T-helper 2 cell treated with Interferon-gamma antibody and Interleukin-4, amounts not matched to agents 5 μg/mL and 100 μg/mL, for 36 hours (primary cell): ENCODE results near the gene CCDC127.
"Not testable (repeated sequence)": the region's sequence is repeated elsewhere in the genome, so short reads cannot be mapped to it uniquely, and the experiment has no call there.

Experiments
- DNase-seq: peaks from one replicate; pipeline ENCODE4 v3.0.0; 2021; ENCODE audit warnings: low spot score
- H3K27ac Mint-ChIP-seq: one replicate; pipeline ENCODE4 v1.8.0; 2021; ENCODE audit warnings: mild to moderate bottlenecking, mixed read lengths
- H3K27me3 Mint-ChIP-seq: one replicate; pipeline ENCODE4 v1.8.0; 2021; ENCODE audit warnings: low read depth, mixed read lengths
- H3K36me3 Mint-ChIP-seq: one replicate; pipeline ENCODE4 v1.8.0; 2021; ENCODE audit warnings: low read depth, mixed read lengths
- H3K4me1 Mint-ChIP-seq: one replicate; pipeline ENCODE4 v1.8.0; 2021; ENCODE audit warnings: low read depth, mixed read lengths
- H3K4me3 Mint-ChIP-seq: one replicate; pipeline ENCODE4 v1.8.0; 2022; ENCODE audit warnings: mild to moderate bottlenecking, moderate library complexity, mixed read lengths
- H3K9me3 Mint-ChIP-seq: one replicate; pipeline ENCODE4 v1.8.0; 2021; ENCODE audit warnings: mixed read lengths

The CCDC127 gene

DNA sequence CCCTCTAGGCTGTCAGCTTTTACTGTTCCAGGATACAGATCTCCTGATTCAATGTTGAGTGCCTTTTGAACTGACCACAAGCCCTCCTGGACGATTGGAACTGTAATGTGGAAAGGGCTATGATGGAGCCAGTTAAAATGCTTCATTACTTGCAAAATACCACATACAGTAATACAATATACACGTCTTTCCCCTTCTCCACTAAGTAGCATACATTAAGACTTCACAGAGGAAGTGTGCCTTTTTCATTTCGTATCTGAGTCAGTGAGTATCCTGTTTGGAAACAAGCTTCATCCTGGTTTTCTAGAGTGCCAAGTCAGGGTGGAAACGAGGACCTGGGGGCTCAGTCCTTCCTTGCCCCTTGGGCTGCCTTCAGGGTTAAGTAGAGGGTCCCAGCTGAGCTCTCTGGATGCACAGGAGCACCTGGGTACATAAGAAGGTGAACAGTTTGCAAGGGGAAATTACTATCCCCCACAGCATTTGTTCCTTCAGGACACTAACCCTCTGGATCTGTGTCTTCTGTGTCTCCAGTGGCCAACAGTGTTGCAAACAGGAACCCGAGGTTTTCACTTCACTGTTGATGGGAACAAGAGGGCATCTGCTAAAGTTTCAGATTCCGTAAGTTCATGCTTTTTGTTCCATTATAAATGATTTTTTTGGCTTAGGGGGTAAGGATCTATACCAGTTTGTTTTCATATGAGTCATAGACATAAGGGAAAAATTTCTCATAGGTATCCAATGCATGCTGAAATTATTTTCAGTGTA is 5.2 kb upstream of the CCDC127 start:
- not testable (repeated sequence) for H3K9me3 Mint-ChIP-seq, DNase-seq, H3K27me3 Mint-ChIP-seq, H3K4me3 Mint-ChIP-seq
- peak overlapping the region; percentile 38 for H3K27ac Mint-ChIP-seq
- peaks cover 23% of the 10 kb centered on the region for H3K4me1 Mint-ChIP-seq
- H3K36me3 Mint-ChIP-seq = peaks cover 42% of the 10 kb centered on the region

DNA sequence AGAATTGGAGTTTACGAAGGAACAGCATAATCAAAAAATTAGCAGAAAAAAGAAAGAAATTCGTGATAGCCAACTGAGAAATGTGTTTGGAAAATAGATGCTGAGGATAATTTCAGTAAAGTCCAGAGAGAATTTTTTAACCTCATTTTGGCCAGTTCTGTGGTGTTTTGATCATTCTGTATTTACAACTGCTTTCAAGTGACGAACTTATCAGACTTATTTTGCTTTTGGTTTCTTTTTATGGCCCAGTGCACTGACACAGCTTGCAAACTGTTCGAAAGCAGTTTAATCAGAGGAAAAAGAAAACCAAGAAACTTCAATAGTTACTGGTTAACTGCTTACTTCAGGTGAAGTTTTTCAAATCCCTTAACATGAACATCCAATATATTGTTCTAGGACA is 2.0 kb upstream of the CCDC127 start:
- peaks cover 34% of the 10 kb centered on the region for H3K36me3 Mint-ChIP-seq
- H3K4me3 Mint-ChIP-seq = peak overlapping the region; percentile 98
- no peaks in the 10 kb centered on the region for H3K27me3 Mint-ChIP-seq
- DNase-seq = no peak
- H3K4me1 Mint-ChIP-seq = peaks cover 35% of the 10 kb centered on the region
- H3K9me3 Mint-ChIP-seq = no peaks in the 10 kb centered on the region
- peak overlapping the region; percentile 94 for H3K27ac Mint-ChIP-seq

DNA sequence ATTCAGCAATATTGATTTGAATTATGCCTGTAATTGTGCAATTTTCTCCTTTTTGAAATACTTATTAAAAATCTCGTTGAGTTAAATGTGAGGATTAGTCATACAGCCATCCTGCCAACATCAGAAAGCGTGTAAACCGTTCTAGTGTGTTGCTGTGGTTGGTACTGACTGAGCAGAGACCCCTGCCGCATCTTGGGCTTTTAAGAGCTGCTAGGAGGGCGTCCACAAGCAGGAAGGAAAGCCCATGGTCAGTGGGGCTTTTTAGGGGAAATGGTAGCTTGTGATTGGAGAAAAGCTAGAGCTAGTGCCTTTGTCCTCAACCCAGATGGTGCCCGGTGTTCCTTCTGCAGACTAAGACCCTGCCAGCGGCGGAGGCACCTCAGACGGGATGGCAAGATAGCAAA is 1.5 kb upstream of the CCDC127 start:
- H3K36me3 Mint-ChIP-seq = peaks cover 30% of the 10 kb centered on the region
- peak overlapping the region; percentile 98 for H3K4me3 Mint-ChIP-seq
- peak; percentile 23 for DNase-seq
- peak overlapping the region; percentile 94 for H3K27ac Mint-ChIP-seq
- H3K4me1 Mint-ChIP-seq = peaks cover 36% of the 10 kb centered on the region
- H3K9me3 Mint-ChIP-seq = no peaks in the 10 kb centered on the region
- H3K27me3 Mint-ChIP-seq = no peaks in the 10 kb centered on the region

DNA sequence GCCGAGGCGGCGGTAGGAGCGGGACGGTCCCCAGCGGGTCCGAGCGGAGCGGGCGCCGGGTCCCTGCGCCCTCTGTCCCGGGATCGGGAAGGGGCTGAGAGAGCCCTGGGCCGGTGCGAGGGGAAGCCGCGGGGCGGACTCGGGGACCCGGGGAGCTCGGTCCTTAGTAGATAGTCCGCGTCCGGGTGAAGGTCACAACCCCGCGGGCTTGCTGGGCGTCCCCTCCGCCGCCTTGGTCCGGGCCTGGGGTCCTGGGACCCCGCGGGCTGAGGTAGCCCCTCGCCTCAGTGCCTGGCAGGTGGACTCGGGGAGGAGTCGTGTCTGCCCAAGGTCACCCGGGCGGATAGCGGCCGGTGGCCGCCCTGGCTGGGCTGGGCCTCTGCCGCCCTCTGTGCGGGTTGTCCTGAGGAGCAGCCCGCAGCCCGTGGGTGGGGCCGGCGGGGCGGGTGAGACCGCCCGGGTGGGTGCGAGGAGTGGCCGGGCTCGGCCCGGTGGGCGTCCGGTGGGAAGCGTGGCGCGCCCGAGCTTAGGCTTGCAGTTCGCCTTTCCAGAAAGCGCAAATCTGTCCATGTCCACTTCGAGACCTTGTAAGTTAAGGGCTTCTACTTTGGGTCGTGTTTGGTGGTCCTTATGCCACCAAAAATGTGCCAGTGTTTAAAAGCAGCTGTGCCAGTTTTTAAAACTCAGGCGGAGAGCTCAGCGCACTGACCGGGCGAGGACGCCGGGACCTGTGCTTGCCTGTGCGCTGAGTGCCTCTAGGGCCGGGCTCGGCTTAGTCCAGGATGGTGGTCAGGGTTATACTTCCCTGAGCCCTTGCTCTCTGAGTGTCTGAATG is 721 bp upstream of the CCDC127 start:
- Mint-ChIP-seq H3K36me3 (peaks cover 34% of the 10 kb centered on the region), H3K4me1 (peaks cover 43% of the 10 kb centered on the region), H3K4me3 (peak overlapping the region; percentile 98), H3K27me3 (no peaks in the 10 kb centered on the region), H3K27ac (peak overlapping the region; percentile 94), H3K9me3 (no peaks in the 10 kb centered on the region)
- DNase-seq = peak; percentile 37

DNA sequence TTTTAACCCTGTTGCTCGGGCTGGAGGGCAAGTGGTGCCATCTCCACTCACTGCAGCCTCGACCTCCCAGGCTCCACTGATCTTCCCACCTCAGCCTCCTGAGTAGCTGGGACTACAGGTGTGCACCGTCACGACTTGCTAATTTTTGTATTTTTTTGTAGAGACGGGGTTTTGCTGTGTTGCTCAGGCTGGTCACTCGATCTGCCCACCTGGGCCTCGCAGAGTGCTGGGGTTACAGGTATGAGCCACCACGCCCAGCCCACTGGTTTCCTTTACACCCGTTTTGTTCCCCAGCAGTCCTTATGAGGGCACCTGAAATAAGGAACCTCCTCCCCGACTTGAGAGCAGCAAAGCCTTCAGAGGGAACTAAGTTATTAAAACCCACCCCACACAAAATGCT is 1.9 kb downstream of the CCDC127 start:
- peak overlapping the region; percentile 74 for H3K27ac Mint-ChIP-seq
- H3K27me3 Mint-ChIP-seq, H3K9me3 Mint-ChIP-seq, DNase-seq: not testable (repeated sequence)
- peak overlapping the region; percentile 50 for H3K4me3 Mint-ChIP-seq
- peaks cover 27% of the 10 kb centered on the region for H3K4me1 Mint-ChIP-seq
- peaks cover 32% of the 10 kb centered on the region for H3K36me3 Mint-ChIP-seq

DNA sequence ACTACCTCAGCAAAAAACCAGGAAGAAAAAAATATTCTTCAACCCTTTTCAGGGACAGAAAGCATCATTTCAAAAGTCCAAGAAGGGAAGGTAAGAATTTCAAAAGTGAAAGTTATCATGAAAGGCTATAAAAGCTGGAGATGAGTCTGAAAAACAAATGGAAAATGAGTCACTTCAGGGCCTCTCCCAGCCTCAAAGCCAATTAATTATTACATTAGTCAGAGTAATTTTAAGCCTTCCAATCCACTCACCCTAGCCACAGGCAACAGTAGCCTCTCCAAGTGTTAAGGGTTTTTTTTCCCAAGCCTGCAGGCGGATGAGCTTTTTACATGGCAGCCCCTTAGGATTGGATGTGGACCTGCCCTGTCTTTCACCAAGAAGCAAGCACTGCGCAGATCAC is 2.7 kb downstream of the CCDC127 start:
- DNase-seq = peak; percentile 18
- peak overlapping the region; percentile 50 for H3K4me3 Mint-ChIP-seq
- H3K36me3 Mint-ChIP-seq = peaks cover 30% of the 10 kb centered on the region
- peaks cover 24% of the 10 kb centered on the region for H3K4me1 Mint-ChIP-seq
- H3K27ac Mint-ChIP-seq = peak overlapping the region; percentile 74
- H3K27me3 Mint-ChIP-seq, H3K9me3 Mint-ChIP-seq: not testable (repeated sequence)

DNA sequence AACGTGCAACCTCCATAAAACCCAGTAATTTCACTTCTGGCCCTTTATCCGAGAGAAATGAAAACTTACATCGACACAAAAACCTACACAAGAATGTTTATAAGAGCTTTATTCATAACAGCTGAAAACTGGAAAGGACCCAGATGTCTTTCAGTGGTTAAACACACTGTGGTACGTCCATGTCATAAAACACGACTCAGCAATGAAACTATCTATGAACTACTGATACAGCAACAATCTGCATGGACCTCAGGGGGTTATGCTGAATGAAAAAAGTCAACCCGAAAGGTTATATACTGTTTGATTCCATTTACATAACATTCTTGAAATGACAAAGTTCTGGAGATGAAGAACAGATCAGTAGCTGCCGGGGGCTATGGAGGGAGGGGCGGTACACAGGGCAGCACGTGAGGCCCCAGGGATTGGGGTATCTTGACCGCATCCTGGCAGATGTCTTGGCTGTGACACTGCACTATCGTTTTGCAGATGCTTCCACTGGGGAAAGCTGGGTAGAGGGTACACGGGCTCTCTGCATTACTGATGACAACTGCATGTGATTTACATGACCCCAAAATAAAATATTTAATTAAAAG is 4.1 kb downstream of the CCDC127 start:
- H3K27me3 Mint-ChIP-seq = no peaks in the 10 kb centered on the region
- peaks cover 26% of the 10 kb centered on the region for H3K36me3 Mint-ChIP-seq
- H3K4me3 Mint-ChIP-seq = no peak overlapping the region
- no peak for DNase-seq
- H3K4me1 Mint-ChIP-seq = peaks cover 30% of the 10 kb centered on the region
- no peaks in the 10 kb centered on the region for H3K9me3 Mint-ChIP-seq
- peak overlapping the region; percentile 39 for H3K27ac Mint-ChIP-seq

DNA sequence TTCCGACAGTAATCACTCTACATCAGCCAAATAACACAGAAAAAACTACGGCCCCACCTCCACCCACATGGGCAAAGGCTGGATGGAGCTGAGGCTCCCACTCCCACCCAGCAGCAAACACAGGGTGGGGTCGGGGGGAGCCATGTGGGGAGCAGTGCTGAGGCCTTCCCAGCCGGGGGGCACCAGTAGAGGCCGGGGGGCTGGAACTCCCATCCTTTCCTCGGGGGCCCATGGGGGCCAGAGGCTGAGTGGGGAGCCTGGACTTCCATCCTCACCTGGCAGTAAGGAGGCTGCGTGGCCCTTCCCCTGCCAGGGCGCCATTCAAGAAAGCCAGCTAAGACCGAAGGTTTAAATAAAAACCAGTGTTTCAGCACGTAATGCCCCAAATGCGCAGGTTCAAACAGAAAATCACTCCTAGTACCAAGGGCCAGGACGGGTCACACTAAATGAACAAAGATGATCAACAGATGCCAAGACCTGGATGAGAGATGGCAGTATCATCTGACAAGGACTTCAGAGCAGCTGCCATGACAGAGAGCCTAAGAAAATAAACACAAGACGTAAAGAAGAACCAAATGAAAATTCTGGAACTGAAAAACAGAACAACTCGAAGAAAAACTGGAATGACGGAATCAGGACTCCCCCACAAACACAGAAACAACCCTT is 9.4 kb downstream of the CCDC127 start:
- Mint-ChIP-seq H3K36me3 (peaks cover 23% of the 10 kb centered on the region), H3K27me3 (no peaks in the 10 kb centered on the region), H3K27ac (no peak overlapping the region), H3K4me1 (peaks cover 9% of the 10 kb centered on the region), H3K4me3 (no peak overlapping the region), H3K9me3 (no peaks in the 10 kb centered on the region)
- no peak for DNase-seq

DNA sequence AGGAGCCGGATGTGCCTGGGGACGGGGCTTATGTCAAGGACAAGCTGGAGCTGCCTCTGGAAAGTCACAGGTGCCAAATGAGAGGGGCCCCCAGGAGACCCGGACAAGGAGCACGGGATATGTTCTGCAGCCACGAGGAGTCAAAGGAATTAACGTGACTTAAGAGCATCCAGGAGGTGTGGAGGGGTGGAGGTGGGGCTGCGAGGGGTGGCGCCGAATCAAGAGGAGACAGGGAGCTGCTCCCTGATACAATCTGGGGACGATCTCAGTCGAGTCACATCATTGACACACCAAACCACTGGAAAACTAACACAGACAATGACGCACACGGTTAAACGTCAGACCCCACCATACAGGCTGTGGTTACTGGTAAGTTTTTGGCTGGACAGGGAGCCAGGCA is 10.4 kb downstream of the CCDC127 start:
- H3K27ac Mint-ChIP-seq = no peak overlapping the region
- no peak for DNase-seq
- no peaks in the 10 kb centered on the region for H3K27me3 Mint-ChIP-seq
- no peaks in the 10 kb centered on the region for H3K9me3 Mint-ChIP-seq
- peaks cover 22% of the 10 kb centered on the region for H3K36me3 Mint-ChIP-seq
- H3K4me3 Mint-ChIP-seq = no peak overlapping the region
- H3K4me1 Mint-ChIP-seq = peaks cover 9% of the 10 kb centered on the region

DNA sequence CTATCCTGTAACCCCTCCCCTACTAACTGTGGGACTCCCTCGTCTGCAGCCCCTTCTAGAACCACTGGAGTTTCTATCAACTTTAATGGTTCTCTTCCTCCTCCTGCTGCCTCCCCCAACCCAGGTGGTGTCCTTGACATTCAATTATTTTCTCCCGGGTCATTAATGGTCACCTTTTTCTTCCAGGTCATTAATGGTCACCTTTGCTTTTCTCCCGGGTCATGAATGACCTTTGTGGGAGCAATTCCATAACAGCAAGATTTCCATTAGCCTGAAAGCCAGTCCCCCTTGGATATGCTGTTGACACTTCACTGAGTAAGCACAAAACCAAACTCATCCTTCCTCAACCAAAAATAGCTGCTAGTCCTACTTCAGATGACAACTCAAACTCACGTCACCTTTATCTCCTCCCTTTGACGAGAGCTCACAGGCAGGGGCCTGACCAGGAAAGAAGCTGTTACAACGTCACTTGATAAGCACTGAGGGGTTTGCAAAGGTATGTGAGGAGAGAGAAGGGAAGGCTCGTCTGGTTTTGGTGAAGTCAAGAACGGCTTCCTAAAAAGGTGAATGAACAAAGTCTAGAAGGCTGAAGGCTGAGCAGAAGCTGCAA is 10.9 kb downstream of the CCDC127 start:
- no peaks in the 10 kb centered on the region for H3K27me3 Mint-ChIP-seq
- peaks cover 22% of the 10 kb centered on the region for H3K36me3 Mint-ChIP-seq
- peaks cover 9% of the 10 kb centered on the region for H3K4me1 Mint-ChIP-seq
- no peak overlapping the region for H3K4me3 Mint-ChIP-seq
- H3K9me3 Mint-ChIP-seq = no peaks in the 10 kb centered on the region
- no peak overlapping the region for H3K27ac Mint-ChIP-seq
- no peak for DNase-seq

DNA sequence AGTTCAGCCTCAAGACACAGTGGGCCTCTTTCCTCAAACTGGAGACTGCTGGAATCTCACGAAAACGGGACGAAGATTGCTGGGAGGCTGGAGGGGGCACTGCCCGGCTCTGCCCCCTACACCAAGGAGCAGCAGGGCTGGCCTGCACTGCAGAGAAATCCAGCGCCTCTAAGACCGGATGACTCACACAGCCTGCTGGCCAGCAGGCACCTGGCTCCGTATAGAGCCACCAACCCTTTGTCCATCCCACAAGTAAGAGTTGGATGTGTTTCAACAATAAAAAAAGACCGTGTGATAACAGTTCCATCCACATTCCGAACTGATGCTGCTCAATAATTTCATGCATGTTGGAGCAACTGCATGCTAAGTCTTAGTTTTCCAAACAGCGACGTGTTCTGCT is 11.5 kb downstream of the CCDC127 start:
- DNase-seq = no peak
- Mint-ChIP-seq H3K27me3 (no peaks in the 10 kb centered on the region), H3K36me3 (peaks cover 22% of the 10 kb centered on the region), H3K9me3 (no peaks in the 10 kb centered on the region), H3K4me3 (no peak overlapping the region), H3K27ac (no peak overlapping the region), H3K4me1 (peaks cover 9% of the 10 kb centered on the region)

DNA sequence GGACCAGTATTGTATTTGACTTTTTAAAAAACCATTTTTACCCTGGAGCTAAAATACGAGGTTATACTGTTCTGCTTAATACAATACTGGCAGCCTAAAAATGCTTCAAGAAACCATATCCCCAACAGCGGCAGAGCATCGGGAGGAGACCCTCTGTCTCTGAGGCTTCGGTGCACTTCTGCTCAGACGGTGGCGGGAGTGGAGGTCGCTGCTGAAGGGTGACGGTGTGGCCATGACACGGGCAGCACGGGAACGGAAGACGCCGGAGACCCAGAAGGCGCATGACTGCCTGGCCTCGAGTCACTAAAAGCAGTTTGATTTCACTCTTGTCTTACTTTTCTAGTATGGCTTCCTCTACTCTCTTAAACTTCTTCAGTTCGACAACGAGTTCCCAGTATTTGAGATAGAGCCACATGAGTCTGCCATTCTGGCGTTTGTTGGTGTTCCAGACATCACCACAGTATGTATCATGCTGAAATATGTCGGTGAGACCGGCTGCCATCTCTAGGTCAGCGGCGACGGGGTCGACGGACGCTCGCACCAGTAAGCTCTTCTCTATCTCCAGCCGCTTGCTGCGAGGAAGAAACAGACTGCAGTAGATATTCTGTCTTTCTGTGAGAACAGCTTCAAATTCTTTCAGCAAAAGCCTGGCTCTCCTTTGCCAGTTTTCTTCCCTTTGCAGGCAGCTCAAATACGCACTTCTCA is 12.8 kb downstream of the CCDC127 start:
- H3K36me3 Mint-ChIP-seq = peaks cover 19% of the 10 kb centered on the region
- no peak for DNase-seq
- no peak overlapping the region for H3K27ac Mint-ChIP-seq
- H3K4me1 Mint-ChIP-seq = peaks cover 5% of the 10 kb centered on the region
- no peaks in the 10 kb centered on the region for H3K9me3 Mint-ChIP-seq
- H3K27me3 Mint-ChIP-seq = no peaks in the 10 kb centered on the region
- H3K4me3 Mint-ChIP-seq = no peak overlapping the region

DNA sequence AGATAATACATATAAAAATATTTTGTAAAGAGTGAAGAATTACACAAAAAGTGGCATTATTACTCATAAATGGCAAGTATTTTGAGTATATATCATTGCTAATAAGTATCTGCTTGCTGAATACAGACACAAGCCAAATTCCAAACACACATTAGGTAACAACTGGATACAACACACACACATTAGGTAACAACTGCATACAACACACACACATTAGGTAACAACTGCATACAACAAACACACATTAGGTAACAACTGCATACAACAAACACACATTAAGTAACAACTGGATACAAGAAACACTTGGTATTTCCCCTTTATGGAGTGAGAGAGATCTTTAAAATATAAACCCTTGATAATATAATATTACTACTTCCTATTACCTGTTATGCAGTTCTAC is 13.5 kb downstream of the CCDC127 start:
- no peak for DNase-seq
- Mint-ChIP-seq H3K27me3 (no peaks in the 10 kb centered on the region), H3K36me3 (peaks cover 19% of the 10 kb centered on the region), H3K4me3 (no peak overlapping the region), H3K4me1 (no peaks in the 10 kb centered on the region), H3K9me3 (no peaks in the 10 kb centered on the region), H3K27ac (no peak overlapping the region)
